ENCODE data around the gene POU2F2. TPM values are rescaled to one million over a fixed set of nuclear protein-coding genes. Genes with fewer than 3 reads are reported as not detected.

The POU2F2 gene
- total and polyA plus RNA-seq, 8 donors = 0.68 to 23.3 (median 2.3) TPM

DNA sequence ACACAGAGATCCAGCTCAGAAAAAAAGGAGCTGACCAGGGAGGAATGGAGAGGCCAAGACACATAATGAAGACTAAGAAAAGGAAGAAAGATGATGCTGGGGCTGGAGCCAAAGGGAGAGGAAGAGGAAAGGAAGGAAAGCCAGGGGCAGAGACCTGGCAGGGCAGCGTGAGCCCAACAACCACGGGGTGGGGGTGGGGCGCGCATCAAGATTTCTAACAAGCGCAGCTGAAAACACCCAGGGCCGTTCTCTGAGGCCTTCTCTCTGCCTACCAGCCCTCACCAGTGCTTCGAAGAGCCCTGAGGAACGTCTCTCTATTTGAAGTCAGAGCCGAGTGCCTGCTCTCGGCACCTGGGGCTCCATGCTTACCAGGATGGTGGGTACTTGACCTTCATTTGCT, 23.6 kb upstream of the POU2F2 start:
- H3K4me1 ChIP-seq = no peaks in the 10 kb centered on the region
- H3K4me3 ChIP-seq = no peak overlapping the region
- intact Hi-C loops (cut with DNase I; ENCODE audit: low total_unique reads) = no loop called here
- 33 to 48% (median 42%) methylated on average over 10 of the region's 10 CpGs for WGBS, 5 donors
- no peak overlapping the region for H3K27ac ChIP-seq
- DNase-seq = no peak
- H3K9me3 ChIP-seq = no peaks in the 10 kb centered on the region
- TF ChIP-seq, protein P1, sequence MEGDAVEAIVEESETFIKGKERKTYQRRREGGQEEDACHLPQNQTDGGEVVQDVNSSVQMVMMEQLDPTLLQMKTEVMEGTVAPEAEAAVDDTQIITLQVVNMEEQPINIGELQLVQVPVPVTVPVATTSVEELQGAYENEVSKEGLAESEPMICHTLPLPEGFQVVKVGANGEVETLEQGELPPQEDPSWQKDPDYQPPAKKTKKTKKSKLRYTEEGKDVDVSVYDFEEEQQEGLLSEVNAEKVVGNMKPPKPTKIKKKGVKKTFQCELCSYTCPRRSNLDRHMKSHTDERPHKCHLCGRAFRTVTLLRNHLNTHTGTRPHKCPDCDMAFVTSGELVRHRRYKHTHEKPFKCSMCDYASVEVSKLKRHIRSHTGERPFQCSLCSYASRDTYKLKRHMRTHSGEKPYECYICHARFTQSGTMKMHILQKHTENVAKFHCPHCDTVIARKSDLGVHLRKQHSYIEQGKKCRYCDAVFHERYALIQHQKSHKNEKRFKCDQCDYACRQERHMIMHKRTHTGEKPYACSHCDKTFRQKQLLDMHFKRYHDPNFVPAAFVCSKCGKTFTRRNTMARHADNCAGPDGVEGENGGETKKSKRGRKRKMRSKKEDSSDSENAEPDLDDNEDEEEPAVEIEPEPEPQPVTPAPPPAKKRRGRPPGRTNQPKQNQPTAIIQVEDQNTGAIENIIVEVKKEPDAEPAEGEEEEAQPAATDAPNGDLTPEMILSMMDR (IDR thresholded peaks at IDR 0.05) = no peak
- TF ChIP-seq POLR2A (IDR thresholded peaks at IDR 0.05) = no peak
- no peak for TF ChIP-seq POLR2AphosphoS5 (IDR thresholded peaks at IDR 0.05)
- no peak for TF ChIP-seq EP300 (IDR thresholded peaks at IDR 0.05)
- no peaks in the 10 kb centered on the region for H3K36me3 ChIP-seq
- H3K27me3 ChIP-seq = peaks cover 6 to 68% (median 27%) of the 10 kb centered on the region in 3 donors

DNA sequence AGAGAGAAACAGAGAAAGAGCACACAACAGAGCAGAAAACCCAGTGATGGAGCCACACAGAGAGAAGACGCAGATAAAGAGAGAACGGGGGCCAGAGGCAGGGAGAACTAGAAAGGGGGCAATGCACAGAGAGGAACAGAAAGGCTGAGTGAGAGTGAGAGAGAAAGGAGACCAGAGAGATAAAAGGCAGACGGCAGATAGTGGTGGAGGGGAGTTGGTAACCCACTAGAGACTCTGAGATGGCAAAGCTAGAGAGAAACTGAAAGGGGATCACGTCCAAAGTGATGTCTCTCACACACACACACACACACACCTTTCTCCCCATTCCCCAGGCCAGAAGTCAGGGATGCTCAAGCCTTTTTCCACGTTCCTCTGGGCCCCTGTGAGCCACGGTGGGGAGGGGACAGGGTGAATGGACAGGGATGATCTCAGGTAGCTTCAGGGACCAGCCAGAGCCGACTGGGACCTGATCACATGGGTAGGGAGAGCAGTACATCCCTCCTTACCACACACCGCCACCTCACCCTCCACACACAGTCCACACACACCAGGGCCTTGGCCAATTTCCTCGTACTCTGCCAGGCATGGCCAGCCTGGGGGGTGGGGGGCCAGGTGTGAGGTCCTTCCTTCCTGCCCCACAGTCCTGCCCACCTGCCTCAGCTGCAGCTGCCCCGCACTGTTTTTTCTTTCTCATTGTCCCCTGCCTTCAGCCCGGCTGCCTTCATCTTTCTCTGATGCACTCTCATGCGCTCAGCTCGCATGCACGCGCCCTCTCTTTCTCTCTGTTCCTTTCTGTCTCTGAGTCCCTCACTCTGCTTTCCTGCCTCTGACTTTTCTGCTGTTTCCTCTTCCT, 22.5 kb upstream of the POU2F2 start:
- Histone ChIP-seq H3K4me3 (no peak overlapping the region), H3K9me3 (no peaks in the 10 kb centered on the region), H3K27me3 (peaks cover 6 to 79% (median 38%) of the 10 kb centered on the region in 3 donors), H3K4me1 (no peaks in the 10 kb centered on the region), H3K36me3 (no peaks in the 10 kb centered on the region), H3K27ac (no peak overlapping the region)
- intact Hi-C loops (cut with DNase I; ENCODE audit: low total_unique reads) = no loop called here
- 41 to 49% (median 46%) methylated on average over 14 to 15 of the region's 15 CpGs for WGBS, 5 donors
- TF ChIP-seq POLR2AphosphoS5 (IDR thresholded peaks at IDR 0.05) (no peak), POLR2A (IDR thresholded peaks at IDR 0.05) (no peak), EP300 (IDR thresholded peaks at IDR 0.05) (no peak)
- TF ChIP-seq, protein P1 (IDR thresholded peaks at IDR 0.05) = no peak
- no peak for DNase-seq

DNA sequence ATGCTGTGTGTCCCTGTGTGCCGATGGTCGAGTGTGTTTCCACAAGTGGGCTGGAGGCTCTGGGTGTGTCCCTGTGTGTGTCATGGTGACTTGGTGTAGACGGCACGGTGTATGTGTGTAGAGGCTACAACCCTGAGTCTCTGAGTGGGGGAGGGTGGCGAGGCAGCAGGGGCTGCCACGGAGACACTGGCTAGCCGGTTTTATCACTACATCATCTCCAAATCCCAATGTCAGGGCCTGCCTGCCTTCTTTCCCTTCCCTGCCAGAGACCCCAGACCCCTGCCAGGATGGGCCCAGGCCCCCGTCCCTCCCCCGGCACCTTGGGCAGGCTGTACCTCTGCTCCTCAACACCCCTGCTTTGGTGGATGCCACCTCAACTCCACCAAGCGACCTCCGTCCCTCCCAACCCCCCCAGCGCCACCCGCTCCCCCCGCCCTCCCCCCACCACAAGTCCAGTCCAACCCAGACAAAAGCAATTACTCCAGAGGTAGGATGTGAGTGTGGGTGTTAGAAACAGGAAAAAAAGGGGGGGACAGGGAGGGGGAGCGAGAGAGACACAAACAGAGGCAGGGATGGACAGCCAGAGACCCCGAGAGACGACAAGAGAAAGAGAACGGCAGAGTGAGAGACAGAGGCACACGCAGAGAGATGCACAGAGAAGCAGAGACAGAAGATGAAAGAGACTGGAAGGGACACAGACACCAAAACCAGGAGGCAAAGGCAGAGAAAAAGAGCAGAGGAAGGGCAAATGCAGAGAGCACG, 21.6 kb upstream of the POU2F2 start:
- no peaks in the 10 kb centered on the region for H3K36me3 ChIP-seq
- intact Hi-C loops (cut with DNase I; ENCODE audit: low total_unique reads) = no loop called here
- no peak for TF ChIP-seq POLR2AphosphoS5 (IDR thresholded peaks at IDR 0.05)
- H3K27ac ChIP-seq = no peak overlapping the region
- H3K9me3 ChIP-seq = no peaks in the 10 kb centered on the region
- no peak overlapping the region for H3K4me3 ChIP-seq
- no peaks in the 10 kb centered on the region for H3K4me1 ChIP-seq
- H3K27me3 ChIP-seq = peaks cover 6 to 81% (median 43%) of the 10 kb centered on the region in 3 donors
- DNase-seq = no peak
- WGBS, 5 donors = 42 to 48% (median 46%) methylated on average over 20 of the region's 20 CpGs

DNA sequence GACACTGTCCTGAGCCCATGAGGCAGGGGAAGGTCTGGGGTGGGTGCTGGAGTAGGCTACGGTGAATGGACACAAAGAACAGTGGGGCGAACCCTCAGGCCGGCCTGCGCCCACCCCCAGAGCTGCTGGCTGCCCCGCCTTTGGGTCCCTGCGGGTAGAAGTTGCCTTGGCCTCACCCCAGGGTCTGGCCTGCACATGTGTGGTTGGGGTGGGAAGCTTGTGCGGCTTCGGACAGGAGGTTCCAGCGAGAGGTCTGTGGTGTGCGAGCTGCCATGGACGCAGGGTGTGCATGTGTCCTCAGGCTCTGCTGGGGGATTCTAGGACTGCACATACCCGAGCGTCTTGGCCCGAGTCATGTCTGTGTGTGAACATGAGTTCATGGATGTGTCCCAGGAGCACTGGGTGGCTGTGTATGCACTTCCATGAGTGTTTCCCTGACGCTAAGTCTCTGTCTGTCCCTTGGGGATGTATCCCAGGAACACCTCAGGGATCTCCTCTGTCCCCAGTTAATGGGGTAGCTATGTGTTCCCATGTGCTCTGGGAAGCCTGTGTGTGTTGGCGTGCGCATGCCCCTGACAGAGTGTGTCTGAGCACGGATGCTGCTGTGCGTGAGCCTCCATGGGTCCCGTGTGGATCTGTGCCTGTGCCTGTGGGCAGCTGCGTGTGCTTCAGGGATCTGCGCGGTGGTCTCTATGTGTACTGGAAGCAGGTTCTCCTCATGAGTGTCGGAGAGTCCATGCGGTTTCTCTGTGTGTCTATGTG, 20.8 kb upstream of the POU2F2 start:
- Histone ChIP-seq H3K27ac (no peak overlapping the region), H3K9me3 (no peaks in the 10 kb centered on the region), H3K27me3 (peaks cover 6 to 88% (median 45%) of the 10 kb centered on the region in 3 donors), H3K4me3 (no peak overlapping the region), H3K36me3 (no peaks in the 10 kb centered on the region), H3K4me1 (no peaks in the 10 kb centered on the region)
- WGBS, 5 donors = 83 to 90% (median 87%) methylated on average over 11 to 25 of the region's 25 CpGs
- intact Hi-C loops (cut with DNase I; ENCODE audit: low total_unique reads) = no loop called here
- TF ChIP-seq, protein P1 (IDR thresholded peaks at IDR 0.05) = no peak
- TF ChIP-seq POLR2A (IDR thresholded peaks at IDR 0.05) = no peak
- TF ChIP-seq POLR2AphosphoS5 (IDR thresholded peaks at IDR 0.05) = no peak
- no peak for DNase-seq

All from stomach (tissue), 9 donors.